ENCODE data around the gene FOSL2. TPM values are rescaled to one million over a fixed set of nuclear protein-coding genes. Genes with fewer than 3 reads are reported as not detected.

Gene FOSL2
- polyA plus RNA-seq, 1 of the 3 experiments (the other 2 are of a cell fraction) = 41.7 TPM

DNA sequence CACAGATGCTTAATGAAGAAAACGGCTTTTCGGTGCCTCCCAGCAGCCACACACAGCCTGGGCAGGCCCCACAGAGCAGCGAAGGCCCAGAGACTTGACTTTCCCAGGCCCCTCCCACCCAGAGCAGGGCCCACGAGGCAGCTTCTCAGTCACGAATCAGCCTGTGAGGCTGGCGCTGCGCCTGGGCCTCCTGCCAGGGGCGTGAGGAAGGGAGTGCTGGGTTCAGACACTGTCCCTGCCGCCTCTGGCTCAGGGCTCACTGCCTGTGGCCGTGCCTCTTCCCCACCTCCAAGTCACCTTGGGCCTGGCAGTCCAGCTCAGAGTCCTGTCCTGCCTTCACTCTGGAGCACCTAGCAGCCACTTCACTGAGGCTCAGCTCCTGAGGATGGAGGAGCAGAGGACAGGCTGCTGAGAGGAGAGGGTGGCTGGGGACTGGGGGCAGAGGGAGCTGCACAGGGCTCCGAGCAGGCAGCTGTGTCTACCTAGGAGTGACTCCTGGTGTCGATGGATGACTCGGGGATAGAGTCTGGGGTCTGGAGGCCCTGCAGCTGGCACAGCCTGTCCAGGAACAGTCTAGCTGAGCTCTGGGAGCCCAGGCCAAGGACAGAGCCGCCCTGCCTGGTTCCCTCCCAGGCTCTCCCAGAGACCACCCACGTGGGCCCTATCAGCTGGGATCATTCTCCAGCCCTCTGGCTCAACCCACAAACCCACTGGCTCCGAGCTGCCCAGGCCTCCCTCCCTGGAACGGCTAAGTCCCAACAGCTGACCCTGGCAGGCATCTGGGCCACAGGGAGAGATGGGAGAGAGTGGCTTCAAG, 36.4 kb upstream of the FOSL2 start (continued):
- TF ChIP-seq GATA2 (CRISPR knock-in tag; IDR thresholded peaks at IDR 0.05) = no peak
- no peak for TF ChIP-seq USF2 (IDR thresholded peaks at IDR 0.05; ENCODE audit: borderline replicate concordance, low read depth, low read length)
- TF ChIP-seq RAD21 (IDR thresholded peaks at IDR 0.05; ENCODE audit: low read length) = no peak; the same call in 1 of the 2 replicates
- TF ChIP-seq MAX (IDR thresholded peaks at IDR 0.05; ENCODE audit: low read depth) = peak; percentile 89
- no peak for TF ChIP-seq PBX3 (IDR thresholded peaks at IDR 0.05)
- no peak for TF ChIP-seq ZBTB33 (IDR thresholded peaks at IDR 0.05; ENCODE audit: borderline replicate concordance, low read depth)

- H3K27ac ChIP-seq (ENCODE audit: low read depth in 2 of 2, low read length in 1 of 2) = peak overlapping the region in 1 of 2 experiments; percentile 97; a peak in 2 of 4 replicates
- no peak overlapping the region for H3K4me2 ChIP-seq
- H3K79me2 ChIP-seq (ENCODE audit: insufficient read depth) = no peaks in the 10 kb centered on the region
- ChIA-PET POLR2A (interaction anchor here (1.1 to 3.7 kb wide), 4 partner anchors 8 to 34 kb away, joined by 5 to 79 read pairs (median 14); partner anchors contain the start of gene FOSL2), CTCF (interaction anchor here (0.8 to 1.3 kb wide), 3 partner anchors 16 to 202 kb away, joined by 3 to 4 read pairs (median 4); no protein-coding TSS in a partner anchor)
- 97% methylated on average over 5 of the region's 5 CpGs for WGBS (ENCODE audit: low lambda C conversion rate)
- H3F3A ChIP-seq (replicated peaks; ENCODE audit: insufficient read depth) = peaks cover 5% of the 10 kb centered on the region
- no peaks in the 10 kb centered on the region for H3K9me3 ChIP-seq
- no peak overlapping the region for H3K9ac ChIP-seq
- H2AFZ ChIP-seq (ENCODE audit: low read depth) = no peak overlapping the region
- DNase-seq = no peak
- TF ChIP-seq MAX (IDR thresholded peaks at IDR 0.05; ENCODE audit: low read depth) (peak; percentile 80), FOXM1 (IDR thresholded peaks at IDR 0.05; ENCODE audit: low read depth) (no peak)
- no peaks in the 10 kb centered on the region for H4K20me1 ChIP-seq (ENCODE audit: insufficient read depth)
- H3K4me3 ChIP-seq (ENCODE audit: low read depth in 2 of 2, low read length in 1 of 2) = no peak overlapping the region
- peaks cover 13 to 37% of the 10 kb centered on the region in 2 experiments; a peak in 3 of 4 replicates for H3K4me1 ChIP-seq (ENCODE audit: control insufficient read depth in 1 of 2, insufficient read depth in 2 of 2, low read depth in 1 of 2, low read length in 1 of 2)
- H3K27me3 ChIP-seq (ENCODE audit: insufficient read depth) = no peaks in the 10 kb centered on the region
- H3K9me2 ChIP-seq = no peaks in the 10 kb centered on the region
- no peaks in the 10 kb centered on the region for H3K36me3 ChIP-seq (replicated peaks in 1 of 2; ENCODE audit: control insufficient read depth in 1 of 2, insufficient read depth in 2 of 2, low read length in 1 of 2)
Observed at GRCh38 chr2:28357055-28357454, 35.6 kb upstream of the FOSL2 start.
